K562 (cell line): Measurements from ENCODE around the gene ADARB2. TPM values are rescaled to one million over a fixed set of nuclear protein-coding genes. Genes with fewer than 3 reads are reported as not detected.

ENCODE experiments used
- ATAC-seq: fragments of 200-7000 bp; cut with Tn5 transposase; 3 replicates; pipeline ENCODE4 v1.9.1; 2020; ENCODE audit warnings: moderate library complexity
- BruUV-seq: library from RNA; stranded (reverse); fragments of 400-500 nt; replicated peaks from 2 replicates; lab custom pipeline; 2021; lab: Mats Ljungman, UMichigan
- CTCF ChIA-PET: fragments of 300-600 bp; formaldehyde crosslinking; extraction: SDS; loops from one replicate; lab custom pipeline; 2021; ENCODE audit warnings: low intra/inter-chr PET ratio; lab: Yijun Ruan, JAX
- POLR2A ChIA-PET: fragments of 300-600, 350-650 bp; sonication (Branson Sonifier 250); formaldehyde crosslinking; extraction: SDS; loops from one replicate; lab custom pipeline; 2021; ENCODE audit warnings: antibody characterized with exemption, inconsistent platforms; lab: Yijun Ruan, JAX
- DNase-seq, 4 experiments: peaks; one replicate each; pipeline versions ENCODE4 v3.0.0 to v3.0.0-alpha.2; 2011 to 2018; ENCODE audit warnings: low spot score in 3 of 4, mixed read lengths in 3 of 4; ENCODE audit errors: extremely low read depth in 1 of 4
- FAIRE-seq: peaks from 2 replicates; lab custom pipeline; 2011; peaks lifted over from hg19 to GRCh38; lab: Jason Lieb, UNC
- H2AFZ ChIP-seq: 2 replicates; pipeline ENCODE4 v1.6.0; 2011; ENCODE audit warnings: low read depth, low read length, control low read depth, inconsistent platforms
- H3K27ac ChIP-seq: fragments of 200-600 bp; 3 replicates; pipeline ENCODE4 v1.8.0; 2011; ENCODE audit warnings: low read depth, mild to moderate bottlenecking, control low read depth, inconsistent platforms, low read length, moderate library complexity, mixed read lengths; ENCODE audit errors: extremely low read depth
- H3K27me3 ChIP-seq, 2 experiments: fragments of 300-600 bp in 1 of 2; 2 replicates in 1 of 2; 3 replicates in 1 of 2; pipeline versions ENCODE4 v1.6.0 to v1.8.0; 2011; ENCODE audit warnings: inconsistent platforms in 2 of 2, low read length in 2 of 2, mild to moderate bottlenecking in 1 of 2, mixed read lengths in 1 of 2, moderate library complexity in 1 of 2; ENCODE audit not compliant: control insufficient read depth in 2 of 2, insufficient read depth in 2 of 2
- H3K36me3 ChIP-seq: fragments of 300-600 bp; 3 replicates; pipeline ENCODE4 v1.8.0; 2011; ENCODE audit warnings: mild to moderate bottlenecking, low read length, inconsistent platforms; ENCODE audit not compliant: control insufficient read depth, insufficient read depth
- H3K4me1 ChIP-seq, 2 experiments: fragments of 200-600 bp in 1 of 2; replicated peaks in 1 of 2; 2 replicates in 1 of 2; 3 replicates in 1 of 2; pipeline versions ENCODE4 v1.5.1 to v1.8.0; 2011; ENCODE audit warnings: inconsistent platforms in 2 of 2, low read length in 2 of 2, mild to moderate bottlenecking in 1 of 2, mixed read lengths in 1 of 2, moderate library complexity in 1 of 2; ENCODE audit not compliant: control insufficient read depth in 2 of 2, insufficient read depth in 2 of 2
- H3K4me2 ChIP-seq: 2 replicates; pipeline ENCODE4 v1.6.1; 2011; ENCODE audit warnings: low read length, control low read depth, inconsistent platforms, mixed read lengths; ENCODE audit not compliant: insufficient read depth
- H3K4me3 ChIP-seq: fragments of 200-600 bp; sonication (generic), shearing (Covaris generic); 2 replicates; pipeline ENCODE4 v1.5.1; 2016; ENCODE audit warnings: control low read depth, inconsistent platforms
- H3K79me2 ChIP-seq: fragments of 200-600 bp; 3 replicates; pipeline ENCODE4 v1.8.0; 2011; ENCODE audit warnings: low read length, inconsistent platforms; ENCODE audit not compliant: control insufficient read depth, insufficient read depth
- H3K9ac ChIP-seq, 2 experiments: 2 replicates each; pipeline versions ENCODE4 v1.6.0 to v1.6.1; 2011; ENCODE audit warnings: low read depth in 2 of 2, low read length in 2 of 2, control low read depth in 1 of 2, inconsistent platforms in 1 of 2, mild to moderate bottlenecking in 1 of 2, mixed read lengths in 1 of 2; ENCODE audit not compliant: insufficient read depth in 1 of 2
- H3K9me1 ChIP-seq: one replicate; pipeline ENCODE4 v1.6.0; 2011; ENCODE audit warnings: inconsistent platforms, mild to moderate bottlenecking, low read length, moderate library complexity; ENCODE audit not compliant: control insufficient read depth, insufficient read depth
- H3K9me3 ChIP-seq: replicated peaks from 2 replicates; pipeline ENCODE4 v1.5.1; 2011; ENCODE audit warnings: low read depth, low read length, inconsistent platforms; ENCODE audit not compliant: control insufficient read depth, insufficient read depth
- H4K20me1 ChIP-seq: replicated peaks from 2 replicates; pipeline ENCODE4 v1.6.1; 2011; ENCODE audit warnings: low read length, inconsistent platforms, mixed read lengths; ENCODE audit not compliant: control insufficient read depth, insufficient read depth
- KDM1A ChIP-seq, 2 experiments: fragments of 450-650 bp; IDR thresholded peaks; 2 replicates each; pipeline ENCODE4 v1.6.1; 2016; ENCODE audit warnings: mild to moderate bottlenecking in 2 of 2
- SRSF1 ChIP-seq: fragments of 200-400 bp; formaldehyde crosslinking; IDR thresholded peaks from 2 replicates; pipeline ENCODE4 v1.6.1; 2017; ENCODE audit warnings: mild to moderate bottlenecking, low read depth, low read length, moderate library complexity
- TFAM ChIP-seq: fragments of 250-450 bp; sonication (Bioruptor Pico); conservative IDR thresholded peaks from 2 replicates; pipeline ENCODE4 v1.5.0; 2021; ENCODE audit warnings: mild to moderate bottlenecking, moderate library complexity
- U2AF2 ChIP-seq: fragments of 200-400 bp; formaldehyde crosslinking; optimal IDR thresholded peaks from 2 replicates; pipeline ENCODE3; 2017; ENCODE audit warnings: low read depth, mild to moderate bottlenecking, low read length
- WGBS: fragments of 100-300 bp; shearing (Covaris generic); methylation state at CpG from one replicate; pipeline ENCODE4 v1.1.6; 2016; ENCODE audit warnings: low coverage, mixed read lengths; ENCODE audit not compliant: insufficient coverage; ENCODE audit errors: missing lambda C conversion rate; 5-methylcytosine and 5-hydroxymethylcytosine counted together
- in situ Hi-C: fragments of 300-500 bp; cut with MboI; formaldehyde crosslinking; loops from 4 replicates; pipeline ENCODE4 v1.15.0; 2018; ENCODE audit warnings: inconsistent platforms, mixed read lengths
- intact Hi-C: fragments of 100-400 bp; cut with micrococcal nuclease; formaldehyde crosslinking; loops from 2 replicates; pipeline ENCODE4 v1.14.2; 2022
- polyA plus RNA-seq, 8 experiments: library from polyadenylated mRNA; depleted of rRNA in 4 of 8; stranded (reverse) in 5 of 8; unstranded in 3 of 8; fragments of >200 nt; fragmentation: Nextera tagmentation in 2 of 8; fragmentation: Illumina TruSeq in 1 of 8; extraction: Ambion mirVana in 2 of 8; extraction: Trizol in 1 of 8; gene quantifications; 2 replicates each; pipeline versions ENCODE4 v1.2.1 to v1.2.3, GENCODE V29; 2011 to 2014; ENCODE audit warnings: inconsistent platforms in 1 of 8, missing spikeins in 1 of 8
- total RNA-seq, 7 experiments: library from RNA; depleted of rRNA in 6 of 7; stranded (reverse); fragments of >200 nt in 6 of 7; fragmentation: Illumina TruSeq in 2 of 7; extraction: Trizol in 2 of 7; gene quantifications; 2 replicates each; pipeline versions ENCODE4 v1.2.1 to v1.2.3, GENCODE V29; 2011 to 2021; ENCODE audit warnings: low replicate concordance in 1 of 7
- TF ChIP-seq, protein P1 (sequence below): fragments of 450-650 bp; conservative IDR thresholded peaks from 2 replicates; pipeline ENCODE4 v1.6.1; 2016; ENCODE audit warnings: missing genetic modification characterization, low read depth, mild to moderate bottlenecking, missing compliant biosample characterization, moderate library complexity

The ADARB2 gene
- total and polyA plus RNA-seq, 9 of the 15 experiments (the other 6 are each of a cell fraction or from before 2014, with no cell fraction given), result not detected

GRCh38 chr10:1598393-1599153 is 138.8 kb downstream of the ADARB2 start:
- POLR2A ChIA-PET, result interaction anchor here (0.6 kb wide), 1 partner anchor 232 kb away, joined by 4 read pairs; no protein-coding TSS in a partner anchor
- no peak overlapping the region for H3K4me2 ChIP-seq
- H3K79me2 ChIP-seq, result no peaks in the 10 kb centered on the region
- no TSS peak for BruUV-seq
- peaks cover 9 to 58% of the 10 kb centered on the region in 2 experiments; a peak in 4 of 5 replicates for H3K27me3 ChIP-seq
- H3K4me1 ChIP-seq, result no peaks in the 10 kb centered on the region; a peak in 1 of 5 replicates
- no peak overlapping the region; a peak in 1 of 4 replicates for H3K9ac ChIP-seq
- H3K9me1 ChIP-seq, result peaks cover 2% of the 10 kb centered on the region
- intact Hi-C loops (no loop called here), in situ Hi-C loops (no loop called here)
- FAIRE-seq (no peak), ATAC-seq (no peak), DNase-seq (no peak)
- H3K36me3 ChIP-seq, result no peaks in the 10 kb centered on the region
- 0% methylated on average over 20 of the region's 20 CpGs for WGBS
- H3K27ac ChIP-seq, result no peak overlapping the region
- H3K9me3 ChIP-seq, result no peaks in the 10 kb centered on the region
- no peak overlapping the region for H3K4me3 ChIP-seq
- CTCF ChIA-PET, result no interaction called here
- no peaks in the 10 kb centered on the region; the same call in 1 of the 2 replicates for H4K20me1 ChIP-seq
- TF ChIP-seq KDM1A (IDR thresholded peaks at IDR 0.05), result no peak
- TF ChIP-seq, protein P1, sequence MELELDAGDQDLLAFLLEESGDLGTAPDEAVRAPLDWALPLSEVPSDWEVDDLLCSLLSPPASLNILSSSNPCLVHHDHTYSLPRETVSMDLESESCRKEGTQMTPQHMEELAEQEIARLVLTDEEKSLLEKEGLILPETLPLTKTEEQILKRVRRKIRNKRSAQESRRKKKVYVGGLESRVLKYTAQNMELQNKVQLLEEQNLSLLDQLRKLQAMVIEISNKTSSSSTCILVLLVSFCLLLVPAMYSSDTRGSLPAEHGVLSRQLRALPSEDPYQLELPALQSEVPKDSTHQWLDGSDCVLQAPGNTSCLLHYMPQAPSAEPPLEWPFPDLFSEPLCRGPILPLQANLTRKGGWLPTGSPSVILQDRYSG, result no peak
- TF ChIP-seq SRSF1, result no peak
- TF ChIP-seq TFAM, result no peak
- no peak for TF ChIP-seq U2AF2
- no peak overlapping the region for H2AFZ ChIP-seq
